Endometrial microvascular endothelial cells (primary cell): ENCODE results near the gene ATXN7L1. TPM values are rescaled to one million over a fixed set of nuclear protein-coding genes. Genes with fewer than 3 reads are reported as not detected.

Experiments used
- in situ Hi-C: cut with HindIII; loops from 2 replicates; pipeline ENCODE4 v1.10.0; 2017; ENCODE audit warnings: low sequenced_read_pairs, low pct_unique_long_range_greater_than_20kb; ENCODE audit errors: inconsistent ontology term
- total RNA-seq: library from RNA; depleted of rRNA; stranded (reverse); fragments of >200 nt; gene quantifications from one replicate; pipeline ENCODE4 v1.2.3, GENCODE V29; 2015; ENCODE audit errors: inconsistent ontology term

The ATXN7L1 gene, protein sequence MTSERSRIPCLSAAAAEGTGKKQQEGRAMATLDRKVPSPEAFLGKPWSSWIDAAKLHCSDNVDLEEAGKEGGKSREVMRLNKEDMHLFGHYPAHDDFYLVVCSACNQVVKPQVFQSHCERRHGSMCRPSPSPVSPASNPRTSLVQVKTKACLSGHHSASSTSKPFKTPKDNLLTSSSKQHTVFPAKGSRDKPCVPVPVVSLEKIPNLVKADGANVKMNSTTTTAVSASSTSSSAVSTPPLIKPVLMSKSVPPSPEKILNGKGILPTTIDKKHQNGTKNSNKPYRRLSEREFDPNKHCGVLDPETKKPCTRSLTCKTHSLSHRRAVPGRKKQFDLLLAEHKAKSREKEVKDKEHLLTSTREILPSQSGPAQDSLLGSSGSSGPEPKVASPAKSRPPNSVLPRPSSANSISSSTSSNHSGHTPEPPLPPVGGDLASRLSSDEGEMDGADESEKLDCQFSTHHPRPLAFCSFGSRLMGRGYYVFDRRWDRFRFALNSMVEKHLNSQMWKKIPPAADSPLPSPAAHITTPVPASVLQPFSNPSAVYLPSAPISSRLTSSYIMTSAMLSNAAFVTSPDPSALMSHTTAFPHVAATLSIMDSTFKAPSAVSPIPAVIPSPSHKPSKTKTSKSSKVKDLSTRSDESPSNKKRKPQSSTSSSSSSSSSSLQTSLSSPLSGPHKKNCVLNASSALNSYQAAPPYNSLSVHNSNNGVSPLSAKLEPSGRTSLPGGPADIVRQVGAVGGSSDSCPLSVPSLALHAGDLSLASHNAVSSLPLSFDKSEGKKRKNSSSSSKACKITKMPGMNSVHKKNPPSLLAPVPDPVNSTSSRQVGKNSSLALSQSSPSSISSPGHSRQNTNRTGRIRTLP
- total RNA-seq, result 4.8 TPM

DNA sequence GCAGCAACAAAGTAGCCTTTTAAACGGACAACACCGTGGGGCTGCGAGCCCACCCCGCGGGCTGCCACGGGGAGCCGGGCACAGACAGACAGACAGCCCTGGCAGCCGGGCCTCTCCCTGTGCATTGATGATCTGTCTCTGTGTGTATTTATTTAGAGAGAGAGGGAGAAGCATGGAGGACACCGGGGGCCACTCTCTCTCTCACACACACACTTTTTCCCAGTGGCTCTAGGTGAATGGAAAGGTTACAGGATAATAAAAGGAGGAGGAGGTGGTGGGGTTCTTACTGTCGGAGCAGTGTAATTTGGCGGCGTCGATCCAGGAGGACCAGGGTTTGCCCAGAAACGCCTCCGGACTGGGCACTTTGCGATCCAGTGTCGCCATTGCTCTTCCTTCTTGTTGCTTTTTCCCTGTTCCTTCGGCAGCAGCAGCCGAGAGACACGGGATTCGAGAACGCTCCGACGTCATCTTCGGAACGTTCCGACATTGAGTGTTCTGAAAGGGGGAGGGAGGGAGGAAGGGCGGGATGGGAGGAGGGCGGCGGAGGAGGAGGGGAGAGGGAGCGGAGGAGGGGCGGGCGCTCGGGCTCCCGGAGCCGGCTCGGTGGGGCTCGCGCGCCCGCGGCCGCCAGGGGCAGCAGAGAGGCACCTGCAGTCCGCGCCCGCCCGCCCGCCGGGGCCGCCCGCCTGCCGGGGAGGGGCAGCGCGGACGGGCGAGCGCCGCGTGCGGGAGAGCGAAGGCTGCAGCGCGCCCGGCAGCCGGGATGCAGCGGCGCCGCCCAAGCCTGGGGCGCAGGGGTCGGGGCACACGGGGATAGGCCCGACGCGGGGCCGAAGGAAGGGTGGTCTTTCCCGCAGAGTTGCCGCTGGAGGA lies at the start of gene ATXN7L1:
Gene ATXN7L1, minus strand, starts transcription at position 509 of the 873 bp plus-strand sequence. Its CDS starts 41 bp downstream, at position 468.
- in situ Hi-C loops, result no loop called here

DNA sequence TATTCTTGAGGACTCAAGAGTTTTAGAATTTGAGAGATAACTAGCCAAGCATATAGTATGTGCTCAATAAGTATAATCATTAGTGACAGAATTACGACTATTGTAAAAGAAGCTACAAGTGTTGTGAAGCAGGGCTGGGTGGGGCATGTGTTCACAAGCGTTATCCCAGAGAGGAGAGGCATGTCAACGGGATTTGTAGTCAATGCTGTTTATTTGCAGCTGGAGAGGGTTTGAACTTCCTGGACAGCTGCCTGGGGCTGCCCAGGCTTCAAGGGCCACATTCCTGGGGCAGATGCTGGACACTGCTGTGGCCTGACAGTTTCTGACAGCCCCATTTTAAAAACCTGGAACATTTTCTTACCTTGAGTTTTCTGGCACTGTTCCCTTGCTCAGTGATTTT lies 49.7 kb upstream of the ATXN7L1 start:
- in situ Hi-C loops, result no loop called here

DNA sequence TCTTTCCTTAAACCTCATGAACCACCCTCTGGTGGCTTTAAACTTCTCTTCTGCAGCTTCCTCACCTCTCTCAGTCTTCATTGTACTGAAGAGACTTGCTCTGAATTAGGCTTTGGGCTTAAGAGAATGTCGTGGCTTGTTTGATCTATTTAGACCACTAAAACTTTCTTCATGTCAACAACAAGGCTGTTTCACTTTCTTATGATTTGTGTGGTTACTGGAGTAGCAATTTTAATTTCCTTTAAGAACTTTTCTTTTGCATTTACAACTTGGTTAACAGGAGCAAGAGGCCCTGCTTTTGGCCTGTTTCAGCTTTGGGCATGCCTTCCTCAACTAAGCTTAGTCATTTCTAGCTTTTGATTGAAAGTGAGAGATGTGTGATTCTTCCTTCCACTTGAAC lies 48.5 kb upstream of the ATXN7L1 start:
- in situ Hi-C loops, result no loop called here

DNA sequence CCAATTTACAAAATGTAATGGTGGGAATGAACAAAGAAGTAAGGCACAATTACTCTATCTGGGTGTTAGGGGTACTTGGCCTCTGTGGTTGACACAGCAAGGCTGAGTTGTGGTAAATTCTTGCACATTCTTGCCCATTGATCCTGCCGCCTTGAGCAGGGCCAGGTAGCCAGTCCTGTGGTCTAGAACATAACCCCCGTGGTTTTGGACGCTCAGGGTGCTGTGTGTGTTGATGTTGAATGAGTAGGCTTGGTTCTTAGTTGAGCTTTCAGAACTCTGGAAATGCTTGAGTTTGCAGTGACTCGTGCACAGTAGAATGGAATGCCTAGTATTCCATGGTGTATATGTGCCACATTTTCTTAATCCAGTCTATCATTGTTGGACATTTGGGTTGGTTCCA lies 44.4 kb upstream of the ATXN7L1 start:
- in situ Hi-C loops, result no loop called here

DNA sequence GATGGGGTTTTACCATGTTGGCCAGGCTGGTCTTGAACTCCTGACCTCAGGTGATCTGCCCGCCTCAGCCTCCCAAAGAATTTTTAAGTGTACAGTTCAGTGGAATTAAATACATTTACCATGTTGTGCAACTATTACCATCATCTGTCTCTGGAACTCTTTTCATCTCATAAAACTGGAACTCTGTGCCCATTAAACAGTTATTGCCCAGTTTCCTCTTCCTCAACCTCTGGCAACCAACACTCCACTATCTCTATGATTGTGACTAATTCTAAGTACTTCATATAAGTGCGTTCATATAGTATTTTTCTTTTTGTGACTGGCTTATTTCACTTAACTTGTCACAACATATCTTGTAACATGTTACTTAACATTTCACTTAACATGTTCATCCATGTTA lies 41.3 kb upstream of the ATXN7L1 start:
- in situ Hi-C loops, result no loop called here

DNA sequence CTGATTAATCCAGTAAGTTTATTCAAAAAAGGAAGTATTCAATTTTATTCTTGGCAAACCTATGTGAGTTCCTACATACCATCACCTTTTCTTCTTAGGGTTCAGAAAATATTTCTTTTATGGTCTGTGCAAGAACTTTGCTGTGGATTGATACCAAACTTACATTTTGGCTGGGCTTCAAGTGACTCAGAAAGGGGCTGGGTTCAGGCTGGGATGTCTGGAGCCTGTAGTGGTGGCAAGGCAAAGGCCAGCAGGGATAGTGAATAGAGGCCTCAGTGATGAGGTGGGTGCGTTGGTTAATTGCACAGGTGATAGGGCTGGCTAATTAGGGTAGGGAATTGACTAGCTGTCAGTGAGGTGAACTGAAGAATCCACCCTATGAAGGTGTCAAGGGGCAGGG lies 40.2 kb upstream of the ATXN7L1 start:
- in situ Hi-C loops, result no loop called here

DNA sequence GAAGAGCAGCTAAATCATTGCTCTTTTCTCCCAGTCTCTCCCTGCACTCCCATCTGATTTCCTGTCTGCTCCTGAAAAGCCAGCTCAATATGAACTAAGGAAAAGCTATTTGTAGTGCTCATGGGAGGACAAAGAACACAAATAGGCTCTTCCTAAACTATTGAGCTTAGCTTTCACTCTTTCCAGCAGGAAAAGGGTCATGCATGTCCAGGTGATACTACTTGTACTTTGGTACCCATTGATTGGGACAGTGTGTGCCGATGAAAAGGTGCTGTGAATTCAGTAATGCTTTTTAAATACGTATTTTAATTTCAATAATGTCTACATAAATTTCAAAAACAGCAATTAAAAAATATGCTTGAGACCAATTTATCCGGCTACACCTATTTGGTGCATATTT lies 37.5 kb upstream of the ATXN7L1 start:
- in situ Hi-C loops, result no loop called here

DNA sequence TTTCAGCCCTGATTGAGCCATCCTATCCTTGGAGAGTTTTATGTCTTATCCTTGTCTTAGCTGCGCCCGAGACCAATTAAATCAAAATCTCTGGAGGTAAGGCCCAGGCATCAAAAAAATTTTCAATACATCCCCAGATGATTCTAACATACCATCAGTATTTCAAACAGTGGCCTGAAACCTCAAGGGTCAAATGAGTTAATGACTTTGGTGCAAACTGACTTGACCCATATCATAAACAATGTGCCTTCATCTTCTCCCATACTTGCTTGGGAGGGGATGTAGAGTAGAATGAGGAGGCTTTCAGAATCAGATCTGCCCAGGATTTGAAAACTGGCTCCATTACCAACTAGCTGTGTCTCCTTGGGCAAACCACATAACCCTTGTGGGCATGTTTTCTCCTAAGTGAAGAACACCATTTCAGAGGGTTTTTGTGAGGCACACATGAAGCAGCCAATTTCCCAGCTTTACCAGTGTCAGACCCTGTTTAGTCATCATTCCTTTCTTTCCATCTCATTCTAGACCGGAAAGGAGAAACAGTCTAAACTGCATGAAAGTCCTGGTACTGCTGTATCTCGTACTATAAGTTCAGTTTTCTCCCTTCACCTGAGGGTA lies 35.7 kb upstream of the ATXN7L1 start:
- in situ Hi-C loops, result no loop called here

DNA sequence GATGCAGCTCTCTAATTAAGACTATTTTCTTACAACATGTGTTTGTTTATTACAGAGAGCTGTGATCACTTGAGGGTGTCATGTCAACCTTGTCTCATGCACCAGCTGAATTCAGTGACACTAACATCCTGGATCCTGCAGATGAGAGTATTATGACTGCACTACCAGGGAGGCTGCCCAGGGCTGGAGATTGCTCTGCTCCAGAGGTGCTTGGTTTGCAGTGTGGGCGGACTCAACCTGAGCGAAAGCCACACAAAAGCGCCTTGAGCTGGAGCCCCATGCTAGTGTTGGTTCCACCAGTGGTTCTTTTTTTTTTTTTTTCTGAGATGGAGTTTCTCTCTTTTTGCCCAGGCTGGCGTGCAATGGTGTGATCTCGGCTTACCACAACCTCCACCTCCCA lies 33.8 kb upstream of the ATXN7L1 start:
- in situ Hi-C loops, result no loop called here

DNA sequence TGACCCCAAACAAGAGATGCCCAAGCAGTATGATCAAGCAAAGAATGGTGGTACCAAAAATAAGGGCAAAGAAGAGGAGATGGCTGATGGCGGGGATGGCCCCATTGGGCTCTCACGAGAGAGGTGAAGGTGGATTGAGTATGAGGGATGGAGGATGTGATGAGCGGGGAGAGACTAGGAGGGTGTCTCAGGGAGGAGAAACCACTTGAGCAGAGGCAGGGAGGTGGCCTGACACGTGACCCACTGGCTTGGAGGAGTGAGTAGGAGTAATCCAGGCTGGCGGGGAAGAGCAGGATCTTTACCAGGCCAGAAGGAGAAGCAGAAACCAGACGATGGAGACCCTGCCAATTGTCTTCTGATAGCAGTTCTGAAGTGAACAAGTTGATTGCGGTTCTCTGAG lies 33.3 kb upstream of the ATXN7L1 start:
- in situ Hi-C loops, result no loop called here

DNA sequence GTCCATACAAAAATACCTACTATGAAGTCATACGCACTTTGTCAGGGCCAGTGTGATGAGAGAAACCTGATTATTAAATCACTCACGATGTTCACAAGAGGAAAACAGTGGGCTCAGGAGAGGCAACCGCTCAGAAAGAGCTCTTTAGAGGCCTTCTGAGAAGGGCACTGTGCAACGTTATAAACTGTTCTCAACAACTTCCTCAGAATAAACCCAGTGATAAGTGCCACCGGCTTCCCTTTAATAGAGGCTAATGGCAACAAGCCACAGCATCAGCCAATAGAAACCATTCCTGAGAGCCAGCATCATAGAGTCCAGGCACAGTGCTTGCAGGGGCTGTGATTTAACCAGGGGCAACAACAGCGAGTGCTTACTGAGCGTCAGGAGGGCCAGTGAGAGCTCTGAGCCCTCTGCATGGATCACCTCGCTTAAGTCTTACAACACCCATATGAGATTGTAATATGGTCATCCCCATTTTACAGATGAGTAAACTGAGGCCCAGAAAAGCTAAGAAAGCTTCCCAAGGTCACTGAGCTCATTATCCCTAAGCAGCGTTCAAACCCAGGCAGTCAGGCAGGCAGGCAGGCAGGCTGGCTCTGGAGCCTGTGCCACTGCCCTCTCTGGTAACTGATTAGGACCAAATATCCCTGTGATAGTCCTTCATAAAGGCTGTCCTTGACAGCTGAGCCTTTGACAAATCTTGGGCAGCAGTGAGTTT lies 30.9 kb upstream of the ATXN7L1 start:
- in situ Hi-C loops, result no loop called here

DNA sequence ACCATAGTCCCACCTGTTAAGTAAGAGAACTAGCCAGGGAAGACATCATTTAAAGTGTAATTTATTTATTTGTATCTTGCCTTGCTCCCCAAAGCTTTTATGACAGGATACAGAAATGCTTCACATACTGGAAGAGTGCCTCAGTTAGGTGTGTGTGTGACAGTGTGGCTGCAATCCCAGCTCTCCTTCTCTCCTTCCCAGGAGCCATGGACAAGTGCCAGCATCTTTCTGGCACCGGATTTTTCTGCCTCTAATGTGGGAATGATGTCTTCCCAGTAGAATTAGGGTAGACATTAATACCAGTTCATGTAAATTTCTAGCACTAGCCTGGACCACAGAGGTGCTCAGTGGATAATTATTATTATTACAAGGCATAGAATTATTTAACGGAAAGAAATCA lies 30.3 kb upstream of the ATXN7L1 start:
- in situ Hi-C loops, result no loop called here

DNA sequence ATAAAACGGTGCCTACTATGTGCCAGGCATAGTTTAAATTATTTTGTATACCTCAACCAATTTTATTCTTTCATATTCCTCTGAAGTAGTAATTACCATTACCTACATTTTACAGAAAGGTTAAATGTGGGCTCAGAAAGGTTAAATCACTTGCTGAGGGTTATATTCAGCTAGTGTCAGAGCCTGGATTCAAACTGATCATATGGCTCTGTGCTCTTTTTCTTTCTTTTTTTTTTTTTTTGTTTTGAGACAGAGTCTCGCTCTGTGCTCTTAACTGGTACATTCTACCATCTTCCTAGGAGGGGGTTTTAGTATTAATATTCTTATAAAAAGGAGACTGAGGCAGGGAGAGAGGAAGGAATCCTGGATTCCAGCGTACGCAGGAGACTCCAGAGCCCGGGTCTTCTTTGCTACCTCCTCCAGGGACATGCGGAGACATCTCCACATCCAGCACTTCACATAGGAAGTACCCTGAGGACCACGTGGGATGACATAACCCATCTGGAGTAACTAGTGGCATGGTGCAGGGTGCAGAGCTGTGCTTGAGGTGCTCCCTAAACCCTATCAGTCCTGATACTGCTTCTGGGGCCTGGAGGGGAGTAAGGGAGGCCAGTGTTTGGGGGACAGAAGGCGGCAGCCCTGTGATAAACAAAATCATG lies 29.6 kb upstream of the ATXN7L1 start:
- in situ Hi-C loops, result no loop called here

DNA sequence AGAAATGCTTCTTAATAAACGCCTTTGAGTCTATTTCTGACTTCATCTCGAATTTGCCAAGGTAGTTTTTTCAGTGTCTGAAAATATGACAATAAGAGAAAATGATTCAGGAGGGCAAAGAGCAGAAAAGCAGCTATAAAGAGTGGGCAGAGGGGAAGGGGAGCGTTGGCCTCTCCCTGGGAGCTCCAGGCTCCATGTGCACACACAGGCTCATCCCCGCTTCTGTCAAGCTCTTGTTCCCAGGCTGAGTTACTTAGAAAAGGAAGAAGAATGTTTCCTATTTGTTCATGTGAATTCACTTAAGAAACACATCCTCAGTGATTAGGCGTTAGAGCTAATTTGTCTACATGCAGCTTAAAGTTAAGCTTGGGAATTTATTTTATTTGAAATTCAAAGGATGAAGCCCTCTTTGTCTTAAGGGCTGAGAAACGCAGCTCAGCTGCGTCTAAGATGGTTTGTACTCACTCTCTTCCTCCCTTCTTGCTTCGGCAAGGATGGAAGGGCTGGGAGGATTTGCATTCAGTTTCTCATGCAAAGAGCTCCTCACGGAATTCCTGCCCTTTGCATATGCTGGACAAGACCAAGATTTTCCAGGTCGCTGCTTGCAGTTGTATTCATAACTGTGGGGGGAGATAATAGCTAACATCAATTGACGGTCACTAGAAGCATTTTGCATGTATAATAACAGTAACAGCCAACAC lies 29.0 kb upstream of the ATXN7L1 start:
- in situ Hi-C loops, result no loop called here

DNA sequence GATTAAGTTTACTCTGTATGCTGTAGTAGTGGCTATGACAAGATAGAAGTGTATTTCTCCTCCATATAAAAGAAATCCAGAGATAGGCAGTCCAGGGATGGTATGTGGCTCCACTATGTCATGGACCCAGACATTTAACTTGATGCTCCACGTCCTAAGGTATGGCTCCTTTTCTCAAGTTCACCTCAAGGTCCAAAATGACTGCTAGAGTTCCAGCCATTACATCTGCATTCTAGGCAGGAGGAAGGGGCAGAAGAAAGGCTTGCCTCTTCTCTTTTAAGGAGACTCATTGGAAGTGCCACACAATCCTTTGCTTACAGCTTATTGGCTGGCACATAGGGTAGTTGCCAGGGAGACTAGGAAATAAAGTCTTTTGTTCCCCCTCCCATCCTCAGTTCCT lies 27.7 kb upstream of the ATXN7L1 start:
- in situ Hi-C loops, result no loop called here

DNA sequence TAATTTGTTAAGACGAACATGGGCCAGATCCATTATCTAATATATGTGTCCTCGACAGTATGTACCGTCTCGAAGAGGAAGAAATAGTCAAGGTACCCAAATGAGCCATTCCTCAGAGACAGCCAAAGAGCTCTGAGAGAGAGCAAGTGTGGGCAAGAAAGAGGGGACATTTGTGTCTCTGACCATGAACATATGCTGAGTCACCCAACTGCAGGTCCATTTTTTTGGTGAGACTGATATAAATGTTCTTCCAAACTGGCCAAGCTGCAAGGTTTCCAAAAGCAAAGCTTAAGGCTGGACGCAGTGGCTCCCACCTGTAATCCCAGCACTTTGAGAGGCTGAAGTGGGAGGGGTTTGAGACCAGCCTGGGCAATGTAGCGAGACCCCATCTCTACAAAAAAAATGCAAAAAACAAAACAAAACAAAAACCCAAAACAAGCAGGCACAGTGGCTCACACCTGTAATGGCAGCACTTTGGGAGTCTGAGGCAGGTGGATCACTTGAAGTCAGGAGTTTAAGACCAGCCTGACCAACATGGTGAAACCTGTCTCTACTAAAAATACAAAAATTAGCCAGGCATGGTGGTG lies 26.0 kb upstream of the ATXN7L1 start:
- in situ Hi-C loops, result no loop called here

DNA sequence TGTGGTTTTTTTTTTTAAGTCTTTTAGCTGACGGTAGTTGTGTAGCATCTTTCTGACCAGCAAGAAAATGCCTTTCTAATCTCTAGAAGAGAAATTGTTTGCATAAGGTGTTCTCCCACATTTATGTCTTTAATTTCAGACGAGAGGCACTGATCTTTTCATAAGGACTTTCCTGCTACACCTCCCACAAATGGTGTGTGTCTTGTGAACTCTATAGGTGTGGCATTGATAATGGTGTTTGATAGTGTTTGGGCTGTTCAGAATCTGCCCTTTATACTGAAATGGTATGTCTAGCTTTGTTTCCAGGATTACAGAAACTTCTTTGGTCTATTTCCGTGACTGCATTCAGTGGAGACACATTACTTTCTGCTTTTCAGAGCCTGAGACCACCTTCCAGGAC lies 21.6 kb upstream of the ATXN7L1 start:
- in situ Hi-C loops, result no loop called here
